GM23338 (cell line): Measurements from ENCODE around the gene SLC34A3. TPM values are rescaled to one million over a fixed set of nuclear protein-coding genes. Genes with fewer than 3 reads are reported as not detected.
A peak's percentile ranks its signal among the peaks of the same experiment; 100 is the strongest.

Experiments used
- ATAC-seq: fragments of 200-7000 bp; cut with Tn5 transposase; 3 replicates; pipeline ENCODE4 v1.9.1; 2020
- DNase-seq: peaks from one replicate; pipeline ENCODE4 v3.0.0-alpha.2; 2015; ENCODE audit warnings: low spot score
- H2AFZ ChIP-seq: fragments of 200-600 bp; sonication (generic); 2 replicates; pipeline ENCODE4 v1.8.0; 2016; ENCODE audit warnings: antibody characterized with exemption, mild to moderate bottlenecking, moderate library complexity
- H3F3A ChIP-seq: fragments of 200-600 bp; sonication (generic); replicated peaks from 2 replicates; pipeline ENCODE4 v1.8.0; 2017; ENCODE audit warnings: antibody characterized with exemption, mixed run types, low read depth
- H3K27ac ChIP-seq: fragments of 200-600 bp; sonication (generic); 2 replicates; pipeline ENCODE4 v1.6.1; 2016; ENCODE audit warnings: low read depth
- H3K27me3 ChIP-seq: fragments of 200-600 bp; sonication (generic); 2 replicates; pipeline ENCODE4 v1.8.0; 2016; ENCODE audit warnings: mild to moderate bottlenecking, mixed run types, moderate library complexity; ENCODE audit not compliant: insufficient read depth
- H3K36me3 ChIP-seq: fragments of 200-600 bp; sonication (generic); 2 replicates; pipeline ENCODE4 v1.8.0; 2016; ENCODE audit warnings: mild to moderate bottlenecking; ENCODE audit not compliant: insufficient read depth
- H3K4me1 ChIP-seq: fragments of 200-600 bp; sonication (generic); 2 replicates; pipeline ENCODE4 v1.8.0; 2016; ENCODE audit warnings: mild to moderate bottlenecking, moderate library complexity; ENCODE audit not compliant: insufficient read depth
- H3K4me2 ChIP-seq: fragments of 200-600 bp; sonication (generic); 2 replicates; pipeline ENCODE4 v1.7.1; 2017; ENCODE audit warnings: mixed run types
- H3K4me3 ChIP-seq: fragments of 200-600 bp; sonication (generic); 2 replicates; pipeline ENCODE4 v1.6.1; 2016; ENCODE audit warnings: mixed run types
- H3K79me2 ChIP-seq: fragments of 200-600 bp; sonication (generic); replicated peaks from 2 replicates; pipeline ENCODE4 v1.8.0; 2017; ENCODE audit warnings: mild to moderate bottlenecking; ENCODE audit not compliant: insufficient read depth
- H3K9me2 ChIP-seq: fragments of 200-600 bp; sonication (generic); 2 replicates; pipeline ENCODE4 v1.8.0; 2017; ENCODE audit not compliant: insufficient read depth
- H4K20me1 ChIP-seq: fragments of 200-600 bp; sonication (generic); replicated peaks from 2 replicates; pipeline ENCODE4 v1.8.0; 2017; ENCODE audit warnings: mild to moderate bottlenecking; ENCODE audit not compliant: insufficient read depth
- H3K27ac Mint-ChIP-seq: 2 replicates; pipeline ENCODE4 v1.8.0; 2020; ENCODE audit warnings: inconsistent platforms, mild to moderate bottlenecking, moderate library complexity, mixed read lengths
- H3K27me3 Mint-ChIP-seq: 3 replicates; pipeline ENCODE4 v1.8.0; 2022; ENCODE audit warnings: low read depth, mild to moderate bottlenecking, moderate library complexity, mixed read lengths, inconsistent platforms; ENCODE audit not compliant: insufficient read depth, poor library complexity
- H3K36me3 Mint-ChIP-seq: 3 replicates; pipeline ENCODE4 v1.8.0; 2021; ENCODE audit warnings: low read depth, mild to moderate bottlenecking, inconsistent platforms, moderate library complexity, mixed read lengths
- H3K4me1 Mint-ChIP-seq: 3 replicates; pipeline ENCODE4 v1.8.0; 2020; ENCODE audit warnings: mild to moderate bottlenecking, inconsistent platforms, mixed read lengths
- H3K4me3 Mint-ChIP-seq: 3 replicates; pipeline ENCODE4 v1.8.0; 2021; ENCODE audit warnings: moderate library complexity, mild to moderate bottlenecking, inconsistent platforms, mixed read lengths
- H3K9me3 Mint-ChIP-seq: 3 replicates; pipeline ENCODE4 v1.8.0; 2020; ENCODE audit warnings: moderate library complexity, mild to moderate bottlenecking, inconsistent platforms, mixed read lengths
- CREB1 ChIP-seq: fragments of 250-450 bp; sonication (Bioruptor Pico); IDR thresholded peaks from 2 replicates; pipeline ENCODE4 v1.5.0; 2020; ENCODE audit warnings: low read depth, mild to moderate bottlenecking, moderate library complexity
- ETS1 ChIP-seq: IDR thresholded peaks from 2 replicates; pipeline ENCODE4 v1.6.1; 2016; ENCODE audit warnings: antibody characterized with exemption
- EZH2 ChIP-seq: fragments of 200-600 bp; sonication (generic); IDR thresholded peaks from one replicate; pipeline ENCODE4 v1.8.0; 2017; ENCODE audit warnings: antibody characterized with exemption, mild to moderate bottlenecking, low read depth; ENCODE audit not compliant: unreplicated experiment
- EZH2phosphoT487 ChIP-seq: fragments of 200-600 bp; sonication (generic); IDR thresholded peaks from one replicate; pipeline ENCODE4 v1.8.1; 2018; ENCODE audit warnings: antibody characterized with exemption; ENCODE audit not compliant: unreplicated experiment
- JUNB ChIP-seq: IDR thresholded peaks from one replicate; pipeline ENCODE4 v1.6.1; 2016; ENCODE audit warnings: antibody characterized with exemption; ENCODE audit not compliant: unreplicated experiment
- NANOG ChIP-seq: IDR thresholded peaks from 2 replicates; pipeline ENCODE4 v1.6.1; 2016; ENCODE audit warnings: antibody characterized with exemption, borderline replicate concordance
- POLR2AphosphoS5 ChIP-seq: IDR thresholded peaks from 2 replicates; pipeline ENCODE4 v1.6.1; 2016; ENCODE audit warnings: antibody characterized with exemption, low read depth
- REST ChIP-seq: IDR thresholded peaks from one replicate; pipeline ENCODE4 v1.6.1; 2018; ENCODE audit warnings: antibody characterized with exemption; ENCODE audit not compliant: unreplicated experiment
- STAT1 ChIP-seq: IDR thresholded peaks from one replicate; pipeline ENCODE4 v1.6.1; 2016; ENCODE audit warnings: antibody characterized with exemption; ENCODE audit not compliant: unreplicated experiment
- ZNF114 ChIP-seq: fragments of 250-450 bp; sonication (Bioruptor Pico); IDR thresholded peaks from 2 replicates; pipeline ENCODE4 v1.5.0; 2020; ENCODE audit warnings: mild to moderate bottlenecking, moderate library complexity
- ZNF331 ChIP-seq: fragments of 250-450 bp; sonication (Bioruptor Pico); IDR thresholded peaks from 2 replicates; pipeline ENCODE4 v1.5.0; 2020; ENCODE audit warnings: low read depth, mild to moderate bottlenecking, moderate library complexity
- polyA plus RNA-seq: library from polyadenylated mRNA; unstranded; fragments of >200 nt; fragmentation: Nextera tagmentation; extraction: Ambion mirVana; gene quantifications from 2 replicates; pipeline ENCODE4 v1.2.1, GENCODE V29; 2016
- total RNA-seq: library from RNA; depleted of rRNA; stranded (reverse); fragments of >200 nt; shearing (Covaris generic); gene quantifications from 2 replicates; pipeline ENCODE4 v1.2.3, GENCODE V29; 2014

The SLC34A3 gene
- total and polyA plus RNA-seq, 2 experiments from 2014 or later, result not detected

GRCh38 chr9:137195525-137196220, 35.0 kb upstream of the SLC34A3 start:
- no peak overlapping the region for H3K27ac ChIP-seq
- H3F3A ChIP-seq, result no peaks in the 10 kb centered on the region
- H3K27ac Mint-ChIP-seq, result no peak overlapping the region
- no peak for ATAC-seq
- H3K4me2 ChIP-seq, result no peak overlapping the region
- TF ChIP-seq ZNF114 (CRISPR knock-in tag) (no peak), CREB1 (no peak), ZNF331 (no peak), EZH2 (no peak), EZH2phosphoT487 (no peak), JUNB (no peak), REST (no peak), STAT1 (no peak)
- H3K36me3 ChIP-seq, result no peaks in the 10 kb centered on the region
- H3K4me3 Mint-ChIP-seq, result no peak overlapping the region
- H3K27me3 Mint-ChIP-seq, result peaks cover 3% of the 10 kb centered on the region
- no peak overlapping the region for H3K4me3 ChIP-seq
- no peak overlapping the region for H2AFZ ChIP-seq
- H3K4me1 Mint-ChIP-seq, result peaks cover 16% of the 10 kb centered on the region
- H3K36me3 Mint-ChIP-seq, result peaks cover 2% of the 10 kb centered on the region; the same call in 2 of the 3 replicates
- H3K27me3 ChIP-seq, result no peaks in the 10 kb centered on the region
- H3K9me2 ChIP-seq, result no peaks in the 10 kb centered on the region
- no peaks in the 10 kb centered on the region; the same call in 2 of the 3 replicates for H3K9me3 Mint-ChIP-seq
- peaks cover 45% of the 10 kb centered on the region for H3K79me2 ChIP-seq
- H4K20me1 ChIP-seq, result no peaks in the 10 kb centered on the region; the same call in 1 of the 2 replicates
- H3K4me1 ChIP-seq, result peaks cover 6% of the 10 kb centered on the region; the same call in 1 of the 2 replicates
- no peak for DNase-seq

GRCh38 chr9:137198051-137198901, 32.4 kb upstream of the SLC34A3 start:
- peak overlapping the region; percentile 55; the same call in 1 of the 2 replicates for H3K4me3 ChIP-seq
- no peak overlapping the region for H3K27ac ChIP-seq
- Mint-ChIP-seq H3K27ac (no peak overlapping the region), H3K4me1 (peaks cover 25% of the 10 kb centered on the region), H3K27me3 (peaks cover 7% of the 10 kb centered on the region), H3K36me3 (no peaks in the 10 kb centered on the region; the same call in 2 of the 3 replicates), H3K4me3 (peak overlapping the region; percentile 43), H3K9me3 (no peaks in the 10 kb centered on the region; the same call in 2 of the 3 replicates)
- H3K4me1 ChIP-seq, result peaks cover 16% of the 10 kb centered on the region; the same call in 1 of the 2 replicates
- no peak for ATAC-seq
- H3K36me3 ChIP-seq, result no peaks in the 10 kb centered on the region
- no peak overlapping the region for H2AFZ ChIP-seq
- H3K79me2 ChIP-seq, result peaks cover 58% of the 10 kb centered on the region
- H3K27me3 ChIP-seq, result no peaks in the 10 kb centered on the region
- peak overlapping the region; percentile 87 for H3K4me2 ChIP-seq
- peaks cover 15% of the 10 kb centered on the region; the same call in 1 of the 2 replicates for H3F3A ChIP-seq
- peaks cover 4% of the 10 kb centered on the region for H4K20me1 ChIP-seq
- H3K9me2 ChIP-seq, result no peaks in the 10 kb centered on the region
- no peak for DNase-seq
- no peak for TF ChIP-seq STAT1
- TF ChIP-seq CREB1, result no peak
- TF ChIP-seq ETS1, result no peak
- no peak for TF ChIP-seq ZNF331
- TF ChIP-seq POLR2AphosphoS5, result no peak
- no peak for TF ChIP-seq NANOG
- no peak for TF ChIP-seq EZH2phosphoT487
- TF ChIP-seq EZH2, result no peak
- TF ChIP-seq REST, result no peak
- TF ChIP-seq ZNF114 (CRISPR knock-in tag), result no peak
